Esophagus muscularis mucosa (tissue), 4 donors: Measurements from ENCODE around the gene OBP2B. TPM values are rescaled to one million over a fixed set of nuclear protein-coding genes. Genes with fewer than 3 reads are reported as not detected.

ENCODE experiments used
- DNase-seq: peaks from one replicate; pipeline ENCODE4 v3.0.0-alpha.2; 2017; ENCODE audit errors: extremely low spot score
- H3K27ac ChIP-seq, 4 donors: fragments of 200-600 bp; sonication (generic); replicated peaks in 1 of 4; 1 replicate in 3 of 4; 2 replicates in 1 of 4; pipeline ENCODE4 v1.5.1; 2016 to 2019; ENCODE audit warnings: mild to moderate bottlenecking in 1 of 4
- H3K27me3 ChIP-seq, 4 donors: fragments of 200-600 bp; sonication (generic); one replicate each; pipeline versions ENCODE4 v1.5.1 to v1.6.0; 2016 to 2019
- H3K36me3 ChIP-seq, 4 donors: fragments of 200-600 bp; sonication (generic); one replicate each; pipeline ENCODE4 v1.5.1; 2016 to 2019
- H3K4me1 ChIP-seq, 4 donors: fragments of 200-600 bp; sonication (generic); one replicate each; pipeline ENCODE4 v1.5.1; 2016 to 2019
- H3K4me3 ChIP-seq, 4 donors: fragments of 200-600 bp; sonication (generic); 1 replicate in 2 of 4; 2 replicates in 2 of 4; pipeline ENCODE4 v1.5.1; 2016 to 2019; ENCODE audit warnings: mild to moderate bottlenecking in 4 of 4, moderate library complexity in 1 of 4
- H3K9me3 ChIP-seq, 4 donors: fragments of 200-600 bp; sonication (generic); 1 replicate in 3 of 4; 2 replicates in 1 of 4; pipeline ENCODE4 v1.5.1; 2016 to 2019
- EP300 ChIP-seq: sonication (generic); formaldehyde crosslinking; IDR thresholded peaks from one replicate; pipeline ENCODE4 v1.6.1; 2017; ENCODE audit warnings: antibody characterized with exemption
- POLR2A ChIP-seq: fragments of 450-650 bp; IDR thresholded peaks from one replicate; pipeline ENCODE4 v1.6.1; 2017; ENCODE audit warnings: antibody characterized with exemption, moderate library complexity, mild to moderate bottlenecking, low read depth
- POLR2AphosphoS5 ChIP-seq, 2 donors: sonication (generic); formaldehyde crosslinking; IDR thresholded peaks; one replicate each; pipeline ENCODE4 v1.6.1; 2017; ENCODE audit warnings: antibody characterized with exemption in 2 of 2
- WGBS: methylation state at CpG from one replicate; pipeline ENCODE4 v1.1.5; 2018; 5-methylcytosine and 5-hydroxymethylcytosine counted together
- intact Hi-C: fragments of 100-400 bp; cut with DNase I; formaldehyde crosslinking; loops from one replicate; pipeline ENCODE4 v1.15.1; 2023
- total RNA-seq, 4 donors: library from RNA; depleted of rRNA; stranded (reverse); fragments of >200 nt; gene quantifications; one replicate each; pipeline versions ENCODE4 v1.1.0 to v1.2.1, GENCODE V29; 2016
- TF ChIP-seq, protein P1 (sequence below), 3 experiments: fragments of 200-600 bp in 2 of 3; fragments of 450-650 bp in 1 of 3; sonication (generic) in 2 of 3; IDR thresholded peaks; one replicate each; pipeline ENCODE4 v1.5.1; 2017 to 2019; ENCODE audit warnings: antibody characterized with exemption in 3 of 3, mild to moderate bottlenecking in 2 of 3, moderate library complexity in 1 of 3

OBP2B gene
- total RNA-seq, 4 donors from 2014 or later, result not detected

DNA sequence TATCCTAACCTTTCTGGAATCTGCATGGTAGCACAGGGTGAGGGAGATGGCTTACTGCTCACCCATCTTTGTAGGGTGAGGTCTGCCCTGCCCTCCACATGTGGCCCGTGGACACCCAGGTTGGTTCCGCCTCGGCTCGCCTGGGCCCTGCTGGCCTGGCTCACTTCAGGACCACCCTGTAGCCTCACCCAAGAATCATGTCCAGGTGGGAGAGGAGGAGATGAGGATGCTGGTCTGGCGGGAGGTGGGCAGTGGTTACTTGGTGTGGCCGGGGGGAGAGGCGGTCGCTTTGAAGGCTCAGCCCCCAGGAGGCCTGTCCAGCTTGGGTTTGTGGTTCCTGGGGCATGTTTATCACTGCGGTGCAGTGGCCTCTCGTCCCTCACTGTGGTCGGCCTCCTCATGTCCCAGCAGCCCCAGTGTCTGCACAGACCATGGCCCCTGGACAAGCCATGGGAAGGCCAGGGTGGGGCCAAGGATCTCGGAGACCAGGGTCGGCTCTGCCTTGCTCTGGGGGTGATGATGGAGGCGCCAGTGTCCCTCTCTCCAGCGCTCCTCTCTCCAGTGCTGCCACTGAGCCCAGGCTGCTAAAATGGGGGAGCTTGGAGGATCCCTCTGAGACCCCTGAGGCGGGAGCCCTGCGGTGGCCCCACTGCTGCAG lies 4.6 kb downstream of the OBP2B start:
- Histone ChIP-seq H3K27ac (no peak overlapping the region), H3K9me3 (no peaks in the 10 kb centered on the region), H3K4me3 (no peak overlapping the region), H3K27me3 (peaks cover 0 to 69% (median 3%) of the 10 kb centered on the region in 4 donors), H3K4me1 (peaks cover 0 to 5% (median 0%) of the 10 kb centered on the region in 4 donors), H3K36me3 (no peaks in the 10 kb centered on the region)
- intact Hi-C loops, result no loop called here
- 87% methylated on average over 8 of the region's 17 CpGs for WGBS
- DNase-seq, result no peak
- TF ChIP-seq, protein P1, sequence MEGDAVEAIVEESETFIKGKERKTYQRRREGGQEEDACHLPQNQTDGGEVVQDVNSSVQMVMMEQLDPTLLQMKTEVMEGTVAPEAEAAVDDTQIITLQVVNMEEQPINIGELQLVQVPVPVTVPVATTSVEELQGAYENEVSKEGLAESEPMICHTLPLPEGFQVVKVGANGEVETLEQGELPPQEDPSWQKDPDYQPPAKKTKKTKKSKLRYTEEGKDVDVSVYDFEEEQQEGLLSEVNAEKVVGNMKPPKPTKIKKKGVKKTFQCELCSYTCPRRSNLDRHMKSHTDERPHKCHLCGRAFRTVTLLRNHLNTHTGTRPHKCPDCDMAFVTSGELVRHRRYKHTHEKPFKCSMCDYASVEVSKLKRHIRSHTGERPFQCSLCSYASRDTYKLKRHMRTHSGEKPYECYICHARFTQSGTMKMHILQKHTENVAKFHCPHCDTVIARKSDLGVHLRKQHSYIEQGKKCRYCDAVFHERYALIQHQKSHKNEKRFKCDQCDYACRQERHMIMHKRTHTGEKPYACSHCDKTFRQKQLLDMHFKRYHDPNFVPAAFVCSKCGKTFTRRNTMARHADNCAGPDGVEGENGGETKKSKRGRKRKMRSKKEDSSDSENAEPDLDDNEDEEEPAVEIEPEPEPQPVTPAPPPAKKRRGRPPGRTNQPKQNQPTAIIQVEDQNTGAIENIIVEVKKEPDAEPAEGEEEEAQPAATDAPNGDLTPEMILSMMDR (IDR thresholded peaks at IDR 0.05), result no peak
- TF ChIP-seq POLR2AphosphoS5 (IDR thresholded peaks at IDR 0.05) (no peak), POLR2A (no peak), EP300 (no peak)

DNA sequence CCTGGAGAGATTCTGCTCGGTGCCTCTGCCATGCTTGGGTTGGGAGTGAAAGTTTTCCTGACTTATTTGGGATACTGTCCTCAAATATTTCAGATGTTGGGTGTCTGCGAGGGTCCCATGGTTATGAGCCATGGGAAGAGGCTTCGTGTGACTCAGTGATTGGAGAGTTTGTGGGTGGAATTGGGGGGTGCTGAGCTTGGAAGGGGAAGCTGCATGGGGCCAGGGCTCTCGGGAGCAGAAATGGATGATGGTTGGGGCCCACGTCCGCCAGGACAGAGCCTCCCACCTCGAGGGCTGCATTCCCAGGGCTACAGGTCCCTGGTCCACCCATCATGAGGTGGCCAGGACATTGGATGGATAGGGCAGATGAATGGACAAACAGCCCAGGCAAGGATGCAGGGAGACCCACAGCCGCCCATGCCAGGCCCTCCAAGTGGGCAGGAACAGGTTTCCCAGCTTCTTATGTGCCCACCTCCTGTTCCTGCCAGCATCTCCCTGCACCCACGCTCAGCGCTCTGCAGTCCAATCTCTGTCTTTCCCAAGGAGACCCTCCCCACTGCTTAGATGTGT lies 5.5 kb downstream of the OBP2B start:
- 83% methylated on average over 6 of the region's 10 CpGs for WGBS
- TF ChIP-seq POLR2A (no peak), EP300 (no peak), POLR2AphosphoS5 (IDR thresholded peaks at IDR 0.05) (no peak)
- TF ChIP-seq, protein P1 (IDR thresholded peaks at IDR 0.05), result no peak
- peaks cover 0 to 5% (median 0%) of the 10 kb centered on the region in 4 donors for H3K4me1 ChIP-seq

DNA sequence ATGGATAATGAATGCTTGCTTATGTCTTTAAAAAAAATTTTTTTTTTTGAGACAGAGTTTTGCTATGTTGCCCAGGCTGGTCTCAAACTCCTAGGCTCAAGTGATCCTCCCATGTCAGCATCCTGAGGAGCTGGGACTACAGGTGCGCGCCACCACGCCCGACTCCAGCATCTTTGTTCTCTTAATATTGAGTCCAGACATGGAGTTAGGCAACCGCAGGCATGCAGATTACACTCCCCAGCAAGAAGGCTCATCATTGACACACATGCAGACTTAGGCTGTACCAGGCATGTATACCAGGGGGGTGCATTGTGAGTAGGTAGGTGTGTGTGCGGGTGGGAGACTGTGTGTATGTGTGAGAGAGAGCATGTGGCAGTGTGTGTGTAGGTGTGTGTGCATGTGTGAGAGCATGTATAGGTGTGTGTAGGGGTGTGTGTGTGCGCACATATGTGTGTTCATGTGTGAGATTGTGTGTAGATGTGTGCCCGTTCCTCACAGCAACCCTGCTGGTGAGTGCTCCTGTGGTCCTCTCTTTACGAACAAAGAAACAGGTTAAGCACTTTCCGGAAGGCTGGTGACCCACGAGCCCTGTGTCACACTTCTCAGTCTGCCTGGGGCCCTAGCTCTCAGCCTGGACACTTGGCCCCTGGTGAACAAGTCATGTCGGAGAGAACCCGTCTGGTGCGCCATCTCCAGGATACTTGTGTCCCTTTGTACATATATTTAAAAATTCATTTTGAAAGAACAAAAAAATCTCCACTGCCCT lies 6.2 kb downstream of the OBP2B start:
- TF ChIP-seq, protein P1 (IDR thresholded peaks at IDR 0.05), result no peak
- TF ChIP-seq POLR2A (no peak), POLR2AphosphoS5 (IDR thresholded peaks at IDR 0.05) (no peak), EP300 (no peak)
- H3K36me3 ChIP-seq, result no peaks in the 10 kb centered on the region
- peaks cover 0 to 73% (median 3%) of the 10 kb centered on the region in 4 donors for H3K27me3 ChIP-seq
- no peak overlapping the region for H3K27ac ChIP-seq
- peaks cover 0 to 5% (median 0%) of the 10 kb centered on the region in 4 donors for H3K4me1 ChIP-seq
- no peaks in the 10 kb centered on the region for H3K9me3 ChIP-seq
- intact Hi-C loops, result no loop called here
- DNase-seq, result no peak
- WGBS, result 85% methylated on average over 14 of the region's 14 CpGs
- H3K4me3 ChIP-seq, result no peak overlapping the region

More for the DNA sequence above, 5.5 kb downstream of the OBP2B start:
- Histone ChIP-seq H3K27me3 (peaks cover 0 to 73% (median 3%) of the 10 kb centered on the region in 4 donors), H3K9me3 (no peaks in the 10 kb centered on the region), H3K27ac (no peak overlapping the region), H3K36me3 (no peaks in the 10 kb centered on the region), H3K4me3 (no peak overlapping the region)
- intact Hi-C loops, result no loop called here
- DNase-seq, result no peak

DNA sequence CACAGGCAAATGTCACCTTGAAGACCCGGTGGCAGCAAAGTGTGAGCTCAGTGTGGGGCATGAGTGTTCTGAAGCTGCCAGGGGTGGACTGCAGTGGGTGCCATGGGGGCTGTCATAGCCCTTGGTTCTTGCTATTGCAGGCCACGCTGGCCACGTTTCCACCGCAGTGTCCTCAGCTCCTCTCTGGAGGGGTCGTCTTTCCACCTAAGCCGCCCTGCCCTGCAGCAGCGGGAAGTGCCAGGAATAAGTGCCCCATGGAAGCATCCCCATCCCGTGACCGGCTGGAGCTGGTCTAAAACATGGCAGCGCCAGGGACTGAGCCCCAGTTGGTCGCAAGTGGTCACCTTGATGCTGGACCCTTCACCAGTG lies 6.9 kb downstream of the OBP2B start:
- Histone ChIP-seq H3K4me3 (no peak overlapping the region), H3K4me1 (peaks cover 0 to 5% (median 0%) of the 10 kb centered on the region in 4 donors), H3K9me3 (no peaks in the 10 kb centered on the region), H3K27ac (no peak overlapping the region), H3K27me3 (peaks cover 0 to 66% (median 3%) of the 10 kb centered on the region in 4 donors), H3K36me3 (no peaks in the 10 kb centered on the region)
- WGBS, result 77% methylated on average over 11 of the region's 11 CpGs
- TF ChIP-seq EP300, result no peak
- TF ChIP-seq, protein P1 (IDR thresholded peaks at IDR 0.05), result no peak
- no peak for TF ChIP-seq POLR2A
- TF ChIP-seq POLR2AphosphoS5 (IDR thresholded peaks at IDR 0.05), result no peak
- intact Hi-C loops, result no loop called here
- DNase-seq, result no peak
